SK-N-SH (cell line): ENCODE measurements around the gene SLC35G2. TPM values are rescaled to one million over a fixed set of nuclear protein-coding genes. Genes with fewer than 3 reads are reported as not detected.
"Not testable (repeated sequence)": the region's sequence is repeated elsewhere in the genome, so short reads cannot be mapped to it uniquely, and the experiment has no call there.

ENCODE experiments used
- CTCF ChIA-PET: fragments of 300-600, 350-600 bp; formaldehyde crosslinking; extraction: SDS; loops from one replicate; lab custom pipeline; 2021; lab: Yijun Ruan, JAX
- POLR2A ChIA-PET: fragments of 350-600 bp; sonication (Branson Sonifier 250); formaldehyde crosslinking; extraction: SDS; loops from one replicate; lab custom pipeline; 2020; ENCODE audit warnings: antibody characterized with exemption, inconsistent platforms; lab: Yijun Ruan, JAX
- DNase-seq: peaks from one replicate; pipeline ENCODE4 v3.0.0; 2012
- H2AFZ ChIP-seq: fragments of 200-600 bp; sonication (generic); 2 replicates; pipeline ENCODE4 v1.8.1; 2016; ENCODE audit warnings: antibody characterized with exemption, mild to moderate bottlenecking, low read depth
- H3F3A ChIP-seq: fragments of 200-600 bp; sonication (generic); replicated peaks from 2 replicates; pipeline ENCODE3; 2016; ENCODE audit warnings: antibody characterized with exemption, mild to moderate bottlenecking; ENCODE audit not compliant: insufficient read depth
- H3K27ac ChIP-seq, 2 experiments: fragments of 200-500 bp in 1 of 2; fragments of 200-600 bp in 1 of 2; sonication (Bioruptor generic) in 1 of 2; sonication (generic), shearing (Covaris generic) in 1 of 2; 2 replicates each; pipeline versions ENCODE4 v1.5.1 to v1.6.1; 2014 to 2016; ENCODE audit warnings: low read depth in 2 of 2, inconsistent platforms in 1 of 2, low read length in 1 of 2, mild to moderate bottlenecking in 1 of 2, mixed read lengths in 1 of 2
- H3K27me3 ChIP-seq: fragments of 200-600 bp; sonication (generic), shearing (Covaris generic); 2 replicates; pipeline ENCODE4 v1.6.1; 2016; ENCODE audit warnings: mixed run types; ENCODE audit not compliant: insufficient read depth
- H3K36me3 ChIP-seq, 2 experiments: fragments of 200-500 bp in 1 of 2; fragments of 200-600 bp in 1 of 2; sonication (Bioruptor generic) in 1 of 2; sonication (generic) in 1 of 2; replicated peaks in 1 of 2; 2 replicates each; pipeline versions ENCODE3 to v1.5.1; 2014 to 2016; ENCODE audit warnings: low read length in 1 of 2, mild to moderate bottlenecking in 1 of 2; ENCODE audit not compliant: insufficient read depth in 2 of 2, control insufficient read depth in 1 of 2
- H3K4me1 ChIP-seq, 2 experiments: fragments of 200-500 bp in 1 of 2; fragments of 200-600 bp in 1 of 2; sonication (Bioruptor generic) in 1 of 2; sonication (generic), shearing (Covaris generic) in 1 of 2; 2 replicates each; pipeline versions ENCODE4 v1.5.1 to v1.6.1; 2014 to 2016; ENCODE audit warnings: low read depth in 1 of 2, low read length in 1 of 2, mixed run types in 1 of 2; ENCODE audit not compliant: insufficient read depth in 2 of 2, control insufficient read depth in 1 of 2
- H3K4me2 ChIP-seq: fragments of 200-600 bp; sonication (generic), shearing (Covaris generic); 2 replicates; pipeline ENCODE4 v1.6.1; 2017; ENCODE audit warnings: mixed run types
- H3K4me3 ChIP-seq, 2 experiments: fragments of 200-500 bp in 1 of 2; fragments of 200-600 bp in 1 of 2; sonication (Bioruptor generic) in 1 of 2; sonication (generic), shearing (Covaris generic) in 1 of 2; 2 replicates each; pipeline versions ENCODE4 v1.5.1 to v1.8.1; 2014 to 2016; ENCODE audit warnings: low read depth in 2 of 2, inconsistent platforms in 1 of 2, low read length in 1 of 2, mild to moderate bottlenecking in 1 of 2, mixed read lengths in 1 of 2, moderate library complexity in 1 of 2
- H3K79me2 ChIP-seq: fragments of 200-600 bp; sonication (generic); 2 replicates; pipeline ENCODE4 v1.8.1; 2017; ENCODE audit warnings: mild to moderate bottlenecking; ENCODE audit not compliant: insufficient read depth
- H3K9ac ChIP-seq: fragments of 200-600 bp; sonication (generic); 2 replicates; pipeline ENCODE4 v1.6.1; 2017; ENCODE audit warnings: mixed run types
- H3K9me2 ChIP-seq: fragments of 200-600 bp; sonication (generic); 2 replicates; pipeline ENCODE4 v1.6.1; 2017; ENCODE audit warnings: mixed run types
- H3K9me3 ChIP-seq: fragments of 200-600 bp; sonication (generic); 2 replicates; pipeline ENCODE4 v1.6.1; 2017; ENCODE audit warnings: mixed run types, mild to moderate bottlenecking, moderate library complexity
- H4K20me1 ChIP-seq: fragments of 200-600 bp; sonication (generic); 2 replicates; pipeline ENCODE4 v1.6.1; 2017; ENCODE audit warnings: mild to moderate bottlenecking, mixed run types; ENCODE audit not compliant: insufficient read depth
- CHD2 ChIP-seq: fragments of 150-350 bp; IDR thresholded peaks from 2 replicates; pipeline ENCODE4 v1.6.1; 2018; ENCODE audit warnings: low read length; ENCODE audit not compliant: partially characterized antibody
- ELF1 ChIP-seq: IDR thresholded peaks from 2 replicates; pipeline ENCODE4 v1.4.0; 2012
- FOSL2 ChIP-seq: IDR thresholded peaks from 2 replicates; pipeline ENCODE4 v1.4.0; 2012; ENCODE audit warnings: low read depth, mild to moderate bottlenecking, moderate library complexity, borderline replicate concordance
- FOXM1 ChIP-seq: IDR thresholded peaks from 2 replicates; pipeline ENCODE4 v1.4.0; 2012; ENCODE audit warnings: low read depth, mild to moderate bottlenecking
- IRF3 ChIP-seq: fragments of 150-350 bp; IDR thresholded peaks from 2 replicates; pipeline ENCODE4 v1.6.1; 2016; ENCODE audit warnings: mild to moderate bottlenecking, low read depth, low read length
- MXI1 ChIP-seq: IDR thresholded peaks from 2 replicates; pipeline ENCODE4 v1.6.1; 2012; ENCODE audit warnings: mild to moderate bottlenecking, low read depth, low read length, improper control_type of control experiment
- NFIC ChIP-seq: IDR thresholded peaks from 2 replicates; pipeline ENCODE4 v1.4.0; 2012; ENCODE audit warnings: borderline replicate concordance
- RAD21 ChIP-seq: IDR thresholded peaks from 2 replicates; pipeline ENCODE4 v1.6.1; 2012; ENCODE audit warnings: mild to moderate bottlenecking, low read length
- RCOR1 ChIP-seq: fragments of 150-350 bp; IDR thresholded peaks from 2 replicates; pipeline ENCODE4 v1.6.1; 2017; ENCODE audit warnings: antibody characterized with exemption, low read length
- REST ChIP-seq: IDR thresholded peaks from 2 replicates; pipeline ENCODE4 v1.6.1; 2012; ENCODE audit warnings: mild to moderate bottlenecking, low read depth, low read length, moderate library complexity
- RFX5 ChIP-seq: IDR thresholded peaks from 2 replicates; pipeline ENCODE4 v1.6.1; 2012; ENCODE audit warnings: mild to moderate bottlenecking, improper control_type of control experiment, low read length
- SMC3 ChIP-seq: IDR thresholded peaks from 2 replicates; pipeline ENCODE4 v1.6.1; 2012; ENCODE audit warnings: low read depth, low read length, improper control_type of control experiment
- TAF1 ChIP-seq: IDR thresholded peaks from 2 replicates; pipeline ENCODE4 v1.6.1; 2012; ENCODE audit warnings: low read depth, mild to moderate bottlenecking, low read length, moderate library complexity, borderline replicate concordance
- TCF12 ChIP-seq: IDR thresholded peaks from 2 replicates; pipeline ENCODE4 v1.4.0; 2012
- TEAD4 ChIP-seq: IDR thresholded peaks from 2 replicates; pipeline ENCODE4 v1.4.0; 2012; ENCODE audit warnings: mild to moderate bottlenecking, borderline replicate concordance; ENCODE audit not compliant: insufficient read depth
- WGBS: methylation state at CpG from one replicate; pipeline ENCODE4 v1.1.6; 2017; ENCODE audit warnings: low lambda C conversion rate; 5-methylcytosine and 5-hydroxymethylcytosine counted together
- polyA plus RNA-seq, 3 experiments: library from polyadenylated mRNA; depleted of rRNA; stranded (reverse); fragments of >200 nt; gene quantifications; 2 replicates each; pipeline ENCODE4 v1.2.3, GENCODE V29; 2012

The SLC35G2 gene
- polyA plus RNA-seq, 1 of the 3 experiments (the other 2 are of a cell fraction) = 9.7 TPM

- H4K20me1 ChIP-seq = no peaks in the 10 kb centered on the region
- CTCF ChIA-PET = interaction anchor here (0.6 kb wide), 1 partner anchor 283 kb away, joined by 3 read pairs; no protein-coding TSS in a partner anchor
- DNase-seq = no peak
Observed at GRCh38 chr3:136790786-136791185, 28.1 kb upstream of the SLC35G2 start.

GRCh38 chr3:136792556-136793330 lies 26.2 kb upstream of the SLC35G2 start:
- TF ChIP-seq SMC3 (no peak), ELF1 (no peak), CHD2 (no peak), TEAD4 (no peak), FOSL2 (no peak), MXI1 (no peak), IRF3 (no peak), NFIC (no peak), TCF12 (no peak), FOXM1 (no peak), REST (no peak), RCOR1 (no peak), RFX5 (no peak), RAD21 (no peak), TAF1 (no peak)
- Histone ChIP-seq H3K9me3 (no peaks in the 10 kb centered on the region), H3K36me3 (no peaks in the 10 kb centered on the region), H3K4me2 (no peak overlapping the region), H2AFZ (no peak overlapping the region), H3K4me3 (no peak overlapping the region), H3K79me2 (no peaks in the 10 kb centered on the region), H3K4me1 (peaks cover 0 to 2% of the 10 kb centered on the region in 2 experiments; a peak in 1 of 4 replicates), H3K9ac (no peak overlapping the region), H4K20me1 (no peaks in the 10 kb centered on the region), H3K9me2 (no peaks in the 10 kb centered on the region), H3K27me3 (no peaks in the 10 kb centered on the region), H3K27ac (no peak overlapping the region), H3F3A (no peaks in the 10 kb centered on the region)
- 34% methylated on average over 4 of the region's 4 CpGs for WGBS
- no peak for DNase-seq
- ChIA-PET POLR2A (no interaction called here), CTCF (interaction anchor here (0.6 to 1.4 kb wide), 3 partner anchors 40 to 290 kb away, joined by 3 read pairs; no protein-coding TSS in a partner anchor)

More at GRCh38 chr3:136790786-136791185, 28.1 kb upstream of the SLC35G2 start:
- no peak for TF ChIP-seq RCOR1
- TF ChIP-seq TCF12 = no peak
- TF ChIP-seq, all 33 proteins: peak for 0
- Histone ChIP-seq H2AFZ (no peak overlapping the region; the same call in 1 of the 2 replicates), H3K4me1 (peaks cover 4 to 12% of the 10 kb centered on the region in 2 experiments; a peak in 2 of 4 replicates), H3K9me3 (no peaks in the 10 kb centered on the region), H3F3A (no peaks in the 10 kb centered on the region), H3K4me3 (no peak overlapping the region), H3K36me3 (no peaks in the 10 kb centered on the region), H3K27ac (no peak overlapping the region), H3K27me3 (no peaks in the 10 kb centered on the region), H3K79me2 (no peaks in the 10 kb centered on the region), H3K4me2 (no peak overlapping the region), H3K9me2 (no peaks in the 10 kb centered on the region), H3K9ac (no peak overlapping the region)
- 68% methylated on average over 3 of the region's 3 CpGs for WGBS
- POLR2A ChIA-PET = interaction anchor here (1.1 kb wide), 1 partner anchor 38 kb away, joined by 3 read pairs; no protein-coding TSS in a partner anchor

- 92% methylated on average over 10 of the region's 10 CpGs for WGBS
Observed at GRCh38 chr3:136801146-136801545, 17.8 kb upstream of the SLC35G2 start.

More at GRCh38 chr3:136801146-136801545, 17.8 kb upstream of the SLC35G2 start:
- CTCF ChIA-PET, H3K9ac ChIP-seq, H3K36me3 ChIP-seq, H3K4me2 ChIP-seq, H3K9me2 ChIP-seq, H4K20me1 ChIP-seq, H3K4me1 ChIP-seq, H3K4me3 ChIP-seq, H2AFZ ChIP-seq, DNase-seq, H3K9me3 ChIP-seq, H3F3A ChIP-seq, H3K79me2 ChIP-seq, H3K27me3 ChIP-seq, H3K27ac ChIP-seq, POLR2A ChIA-PET: not testable (repeated sequence)
